Gastrocnemius medialis (tissue), 4 donors: ENCODE data around the gene ACTA1. TPM values are rescaled to one million over a fixed set of nuclear protein-coding genes. Genes with fewer than 3 reads are reported as not detected.
A peak's percentile ranks its signal among the peaks of the same experiment; 100 is the strongest.
"Not testable (repeated sequence)": the region's sequence is repeated elsewhere in the genome, so short reads cannot be mapped to it uniquely, and the experiment has no call there.

Source experiments
- ATAC-seq, 2 donors: fragments of 150-250 bp; one replicate each; pipeline ENCODE4 v1.9.1; 2016
- DNase-seq, 2 donors: peaks; one replicate each; pipeline ENCODE4 v3.0.0-alpha.2; 2019
- H3K27ac ChIP-seq, 4 donors: fragments of 200-600 bp; sonication (generic); 1 replicate in 1 of 4; 2 replicates in 3 of 4; pipeline ENCODE4 v1.5.1; 2016 to 2018; ENCODE audit warnings: mild to moderate bottlenecking in 2 of 4, moderate library complexity in 1 of 4
- H3K27me3 ChIP-seq, 3 donors: fragments of 200-600 bp; sonication (generic) in 2 of 3; 1 replicate in 1 of 3; 2 replicates in 2 of 3; pipeline versions ENCODE4 v1.5.1 to v1.6.0; 2016 to 2019; ENCODE audit warnings: mild to moderate bottlenecking in 1 of 3, moderate library complexity in 1 of 3
- H3K36me3 ChIP-seq, 2 donors: fragments of 200-600 bp; sonication (generic) in 1 of 2; one replicate each; pipeline ENCODE4 v1.5.1; 2017 to 2018
- H3K4me1 ChIP-seq, 2 donors: fragments of 200-600 bp; sonication (generic) in 1 of 2; one replicate each; pipeline ENCODE4 v1.5.1; 2016 to 2017; ENCODE audit warnings: mild to moderate bottlenecking in 2 of 2
- H3K4me3 ChIP-seq, 4 donors: fragments of 200-600 bp; sonication (generic) in 3 of 4; 1 replicate in 1 of 4; 2 replicates in 3 of 4; pipeline ENCODE4 v1.5.1; 2016 to 2019; ENCODE audit warnings: mild to moderate bottlenecking in 2 of 4
- H3K9me3 ChIP-seq, 3 donors: fragments of 200-600 bp; sonication (generic) in 2 of 3; 1 replicate in 1 of 3; 2 replicates in 2 of 3; pipeline ENCODE4 v1.5.1; 2016 to 2019
- POLR2A ChIP-seq, 2 donors: fragments of 450-650 bp; IDR thresholded peaks; one replicate each; pipeline ENCODE4 v1.6.1; 2017; ENCODE audit warnings: antibody characterized with exemption in 2 of 2, mild to moderate bottlenecking in 2 of 2, moderate library complexity in 2 of 2
- in situ Hi-C, 4 donors: fragments of 200-750 bp; cut with MboI; loops; one replicate each; pipeline versions ENCODE4 v1.15.0 to v1.8.0; 2017; ENCODE audit warnings: low sequenced_read_pairs in 4 of 4
- intact Hi-C: fragments of 100-400 bp; cut with DNase I; formaldehyde crosslinking; loops from one replicate; pipeline ENCODE4 v1.15.1; 2023; ENCODE audit warnings: low total_unique reads
- total RNA-seq, 4 donors: library from RNA; depleted of rRNA; stranded (reverse); fragments of >200 nt; gene quantifications; one replicate each; pipeline versions ENCODE4 v1.1.0 to v1.2.3, GENCODE V29; 2016
- TF ChIP-seq, protein P1 (sequence below), 5 experiments: fragments of 450-650 bp in 3 of 5; fragments of 200-600 bp in 2 of 5; sonication (generic) in 2 of 5; IDR thresholded peaks in 4 of 5; conservative IDR thresholded peaks in 1 of 5; 1 replicate in 4 of 5; 2 replicates in 1 of 5; pipeline ENCODE4 v1.5.1; 2016 to 2019; ENCODE audit warnings: antibody characterized with exemption in 5 of 5, mild to moderate bottlenecking in 3 of 5, moderate library complexity in 3 of 5

ACTA1 gene
- total RNA-seq, 4 donors from 2014 or later = 2,912 to 35,934 (median 16,282) TPM

DNA sequence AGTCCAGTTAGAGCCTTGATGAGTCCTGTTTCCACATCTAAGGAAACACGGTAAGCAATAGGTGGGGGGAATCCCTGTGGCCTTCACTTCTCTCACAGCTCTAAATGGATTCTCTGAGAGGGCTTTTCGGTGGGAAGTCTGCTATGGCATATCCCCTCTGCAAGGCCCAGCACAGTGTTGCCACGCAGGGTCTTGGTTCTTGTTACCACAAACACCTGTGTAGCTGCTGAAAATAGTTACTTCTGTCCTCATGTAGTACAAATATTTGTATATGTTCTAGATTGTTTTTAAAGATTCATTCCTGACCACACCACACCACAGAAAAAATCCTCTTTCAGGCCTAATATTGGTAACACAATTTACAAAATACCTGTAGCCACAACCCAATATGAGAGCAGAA lies 5.6 kb downstream of the ACTA1 start:
- no peak for DNase-seq
- Histone ChIP-seq H3K9me3 (no peaks in the 10 kb centered on the region), H3K27ac (no peak overlapping the region), H3K4me1 (peaks cover 19 to 25% of the 10 kb centered on the region in 2 donors), H3K36me3 (no peaks in the 10 kb centered on the region), H3K27me3 (peaks cover 0 to 16% (median 0%) of the 10 kb centered on the region in 3 donors), H3K4me3 (no peak overlapping the region)
- in situ Hi-C loops = no loop called here
- intact Hi-C loops = no loop called here
- ATAC-seq = no peak
- TF ChIP-seq POLR2A (IDR thresholded peaks at IDR 0.05) = no peak
- TF ChIP-seq, protein P1, sequence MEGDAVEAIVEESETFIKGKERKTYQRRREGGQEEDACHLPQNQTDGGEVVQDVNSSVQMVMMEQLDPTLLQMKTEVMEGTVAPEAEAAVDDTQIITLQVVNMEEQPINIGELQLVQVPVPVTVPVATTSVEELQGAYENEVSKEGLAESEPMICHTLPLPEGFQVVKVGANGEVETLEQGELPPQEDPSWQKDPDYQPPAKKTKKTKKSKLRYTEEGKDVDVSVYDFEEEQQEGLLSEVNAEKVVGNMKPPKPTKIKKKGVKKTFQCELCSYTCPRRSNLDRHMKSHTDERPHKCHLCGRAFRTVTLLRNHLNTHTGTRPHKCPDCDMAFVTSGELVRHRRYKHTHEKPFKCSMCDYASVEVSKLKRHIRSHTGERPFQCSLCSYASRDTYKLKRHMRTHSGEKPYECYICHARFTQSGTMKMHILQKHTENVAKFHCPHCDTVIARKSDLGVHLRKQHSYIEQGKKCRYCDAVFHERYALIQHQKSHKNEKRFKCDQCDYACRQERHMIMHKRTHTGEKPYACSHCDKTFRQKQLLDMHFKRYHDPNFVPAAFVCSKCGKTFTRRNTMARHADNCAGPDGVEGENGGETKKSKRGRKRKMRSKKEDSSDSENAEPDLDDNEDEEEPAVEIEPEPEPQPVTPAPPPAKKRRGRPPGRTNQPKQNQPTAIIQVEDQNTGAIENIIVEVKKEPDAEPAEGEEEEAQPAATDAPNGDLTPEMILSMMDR (IDR thresholded peaks at IDR 0.05 in 4 of 5, conservative IDR thresholded peaks at IDR 0.05 in 1 of 5) = no peak

DNA sequence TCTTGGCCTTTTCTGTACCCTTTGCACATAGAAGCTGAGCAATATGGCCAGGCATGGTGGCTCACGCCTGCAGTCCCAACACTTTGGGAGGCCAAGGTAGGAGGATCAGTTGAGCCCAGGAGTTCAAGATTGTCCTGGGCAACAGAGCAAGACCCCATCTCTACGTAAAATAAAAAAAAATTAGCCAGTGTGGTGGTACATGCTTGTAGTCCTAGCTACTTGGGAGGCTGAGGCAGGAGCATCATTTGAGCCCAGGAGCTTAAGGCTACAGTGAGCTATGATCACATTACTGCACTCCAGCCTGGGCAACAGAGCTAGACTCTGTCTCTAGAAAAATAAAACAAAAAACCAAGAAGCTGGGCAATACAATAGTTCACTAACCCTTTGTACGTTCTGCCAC lies 6.3 kb downstream of the ACTA1 start:
- in situ Hi-C loops = no loop called here
- intact Hi-C loops = no loop called here
- ATAC-seq = no peak
- no peak overlapping the region for H3K27ac ChIP-seq
- no peak for TF ChIP-seq POLR2A (IDR thresholded peaks at IDR 0.05)
- TF ChIP-seq, protein P1 (IDR thresholded peaks at IDR 0.05 in 4 of 5, conservative IDR thresholded peaks at IDR 0.05 in 1 of 5) = no peak
- H3K9me3 ChIP-seq = no peaks in the 10 kb centered on the region
- H3K27me3 ChIP-seq = peaks cover 0 to 16% (median 0%) of the 10 kb centered on the region in 3 donors
- no peaks in the 10 kb centered on the region for H3K36me3 ChIP-seq
- H3K4me3 ChIP-seq = no peak overlapping the region
- DNase-seq = no peak
- H3K4me1 ChIP-seq = peaks cover 12 to 18% of the 10 kb centered on the region in 2 donors

DNA sequence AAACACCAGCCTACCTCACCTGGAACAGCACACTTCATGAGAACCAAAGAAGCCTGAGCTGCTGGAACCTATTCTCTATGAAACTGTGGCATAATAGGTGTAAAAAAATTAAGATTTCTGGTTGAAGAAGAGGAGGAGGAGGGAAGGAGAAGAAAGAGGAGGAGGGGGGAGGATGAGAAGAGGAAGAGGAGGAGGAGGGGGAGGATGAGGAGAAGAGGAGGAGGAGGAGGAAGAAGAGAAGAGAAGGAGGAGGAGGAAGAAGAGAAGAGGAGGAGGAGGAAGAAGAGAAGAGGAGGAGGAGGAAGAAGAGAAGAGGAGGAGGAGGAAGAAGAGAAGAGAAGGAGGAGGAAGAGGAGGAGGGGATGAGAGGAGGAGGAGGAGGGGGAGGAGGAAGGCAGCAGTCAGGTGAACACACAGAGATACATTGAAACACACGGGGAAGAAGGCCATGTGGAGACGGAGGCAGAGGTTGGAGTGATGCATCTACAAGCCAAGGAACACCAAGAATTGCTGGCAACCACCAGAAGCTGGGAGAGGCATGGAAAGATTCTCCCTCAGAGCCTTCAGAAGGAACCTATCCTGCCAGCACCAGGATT lies 8.2 kb downstream of the ACTA1 start:
- Histone ChIP-seq H3K27me3 (no peaks in the 10 kb centered on the region), H3K27ac (no peak overlapping the region), H3K4me1 (peaks cover 0 to 2% of the 10 kb centered on the region in 2 donors), H3K9me3 (no peaks in the 10 kb centered on the region), H3K4me3 (no peak overlapping the region), H3K36me3 (no peaks in the 10 kb centered on the region)
- ATAC-seq = no peak
- in situ Hi-C loops = no loop called here
- intact Hi-C loops = no loop called here
- DNase-seq = no peak
- TF ChIP-seq, protein P1 (IDR thresholded peaks at IDR 0.05 in 4 of 5, conservative IDR thresholded peaks at IDR 0.05 in 1 of 5) = no peak
- no peak for TF ChIP-seq POLR2A (IDR thresholded peaks at IDR 0.05)

DNA sequence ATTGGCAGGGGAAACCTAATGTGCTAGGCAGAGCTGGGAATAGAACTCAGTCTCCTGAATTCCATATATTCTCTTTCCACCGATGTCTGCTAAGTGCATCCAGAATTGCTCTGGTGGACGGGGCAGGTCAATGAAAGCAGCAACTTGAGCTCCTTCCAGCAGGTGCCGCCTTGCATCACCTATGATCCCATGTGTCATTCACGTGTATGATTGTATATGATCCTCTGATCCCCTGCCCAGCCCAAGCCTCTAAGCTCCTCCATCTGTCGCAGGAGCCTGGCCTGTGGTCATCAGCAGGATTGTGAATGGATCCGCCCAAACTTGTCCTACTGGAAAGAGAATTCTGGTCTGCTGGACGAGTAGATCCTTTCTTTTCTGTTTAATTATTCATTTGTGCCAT lies 13.1 kb downstream of the ACTA1 start:
- in situ Hi-C loops (no loop called here), intact Hi-C loops (no loop called here)
- Histone ChIP-seq H3K27me3 (no peaks in the 10 kb centered on the region), H3K4me1 (no peaks in the 10 kb centered on the region), H3K36me3 (no peaks in the 10 kb centered on the region), H3K9me3 (no peaks in the 10 kb centered on the region), H3K27ac (no peak overlapping the region), H3K4me3 (no peak overlapping the region)
- DNase-seq = no peak
- no peak for ATAC-seq
- TF ChIP-seq, protein P1 (IDR thresholded peaks at IDR 0.05 in 4 of 5, conservative IDR thresholded peaks at IDR 0.05 in 1 of 5) = no peak
- TF ChIP-seq POLR2A (IDR thresholded peaks at IDR 0.05) = no peak

DNA sequence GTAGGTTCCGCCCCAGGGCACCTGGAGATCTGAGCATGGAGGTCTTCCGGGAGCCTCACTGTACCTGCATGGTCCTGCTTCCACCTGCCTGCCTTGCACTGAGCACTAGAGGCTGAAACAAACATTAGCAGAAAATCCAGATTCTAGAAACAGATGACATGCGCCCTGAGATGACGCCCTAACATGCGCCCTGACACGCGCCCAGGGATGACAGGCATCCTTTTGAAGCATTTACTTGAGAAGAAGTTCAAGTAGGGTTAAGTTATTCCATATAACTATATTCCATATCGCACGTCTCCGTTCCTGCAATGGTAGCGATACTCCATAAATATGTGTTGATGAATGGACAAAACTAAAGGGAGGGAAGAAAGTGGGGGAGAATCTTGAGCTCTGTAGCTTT lies 13.7 kb downstream of the ACTA1 start:
- TF ChIP-seq, protein P1 (IDR thresholded peaks at IDR 0.05 in 4 of 5, conservative IDR thresholded peaks at IDR 0.05 in 1 of 5) = no peak
- TF ChIP-seq POLR2A (IDR thresholded peaks at IDR 0.05) = no peak
- DNase-seq = no peak
- Histone ChIP-seq H3K9me3 (no peaks in the 10 kb centered on the region), H3K4me3 (no peak overlapping the region), H3K36me3 (no peaks in the 10 kb centered on the region), H3K27ac (no peak overlapping the region), H3K27me3 (no peaks in the 10 kb centered on the region), H3K4me1 (no peaks in the 10 kb centered on the region)
- intact Hi-C loops = no loop called here
- in situ Hi-C loops = no loop called here
- no peak for ATAC-seq

DNA sequence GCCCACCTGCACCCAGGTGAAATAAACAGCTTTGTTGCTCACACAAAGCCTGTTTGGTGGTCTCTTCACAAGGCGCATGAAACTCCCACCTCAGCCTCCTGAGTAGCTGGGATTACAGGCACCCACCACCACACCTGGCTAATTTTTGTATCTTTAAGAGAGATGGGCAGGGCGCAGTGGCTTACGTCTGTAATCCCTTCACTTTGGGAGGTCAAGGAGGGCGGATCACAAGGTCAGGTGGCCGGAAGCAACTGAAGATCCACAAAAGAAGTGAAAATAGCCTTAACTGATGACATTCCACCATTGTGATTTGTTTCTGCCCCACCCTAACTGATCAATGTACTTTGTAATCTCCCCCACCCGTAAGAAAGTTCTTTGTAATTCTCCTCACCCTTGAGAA lies 15.3 kb downstream of the ACTA1 start:
- ATAC-seq, H3K36me3 ChIP-seq, H3K4me3 ChIP-seq, H3K9me3 ChIP-seq, intact Hi-C loops, in situ Hi-C loops, H3K27me3 ChIP-seq, H3K27ac ChIP-seq, DNase-seq, H3K4me1 ChIP-seq: not testable (repeated sequence)

DNA sequence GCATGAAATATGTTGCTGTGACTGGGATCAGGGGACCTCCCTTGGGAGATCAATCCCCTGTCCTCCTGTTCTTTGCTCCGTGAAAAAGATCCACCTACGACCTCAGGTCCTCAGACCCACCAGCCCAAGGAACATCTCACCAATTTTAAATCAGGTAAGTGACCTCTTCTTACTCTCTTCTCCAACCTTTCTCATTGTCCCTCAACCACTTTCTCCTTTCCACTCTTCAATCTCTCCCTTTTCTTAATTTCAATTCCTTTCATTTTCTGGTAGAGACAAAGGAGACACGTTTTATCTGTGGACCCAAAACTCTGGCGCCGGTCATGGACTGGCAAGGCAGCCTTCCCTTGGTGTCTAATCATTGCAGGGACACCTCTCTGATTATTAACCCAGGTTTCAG lies 21.1 kb downstream of the ACTA1 start:
- DNase-seq, H3K36me3 ChIP-seq, H3K9me3 ChIP-seq, H3K27me3 ChIP-seq, intact Hi-C loops, ATAC-seq, in situ Hi-C loops, H3K4me3 ChIP-seq: not testable (repeated sequence)
- Histone ChIP-seq H3K27ac (peak overlapping the region in 1 of 4 donors; percentile 91), H3K4me1 (peaks cover 43 to 44% of the 10 kb centered on the region in 2 donors)
